A549 (cell line): ENCODE results near the gene HES1. TPM values are rescaled to one million over a fixed set of nuclear protein-coding genes. Genes with fewer than 3 reads are reported as not detected.
"Not testable (repeated sequence)": the region's sequence is repeated elsewhere in the genome, so short reads cannot be mapped to it uniquely, and the experiment has no call there.

Source experiments
- ATAC-seq, 2 experiments: fragments of 200-7000 bp in 1 of 2; fragments of >200 bp in 1 of 2; cut with Nextera tagmentation in 1 of 2; cut with Tn5 transposase in 1 of 2; 3 replicates each; pipeline versions ENCODE4 v1.8.0 to v1.9.1; 2018 to 2020; ENCODE audit warnings: mild to moderate bottlenecking in 1 of 2, moderate library complexity in 1 of 2
- CTCF ChIA-PET: fragments of 300-600 bp; sonication (Branson Sonifier 250); formaldehyde crosslinking; extraction: SDS; loops from one replicate; lab custom pipeline; 2021; ENCODE audit warnings: antibody characterized with exemption, inconsistent platforms; lab: Yijun Ruan, JAX
- POLR2A ChIA-PET: fragments of 350-600 bp; formaldehyde crosslinking; extraction: SDS; loops from one replicate; lab custom pipeline; 2021; ENCODE audit warnings: antibody characterized with exemption, inconsistent platforms; lab: Yijun Ruan, JAX
- DNase-seq, 2 experiments: peaks; one replicate each; pipeline versions ENCODE4 v3.0.0 to v3.0.0-alpha.2; 2011 to 2016; ENCODE audit warnings: low read depth in 1 of 2, low spot score in 1 of 2
- FAIRE-seq: peaks from 2 replicates; lab custom pipeline; 2011; peaks lifted over from hg19 to GRCh38; lab: Jason Lieb, UNC
- H3K27ac ChIP-seq, 2 experiments: fragments of >200 bp; sonication (Bioruptor Twin); formaldehyde crosslinking; 3 replicates each; pipeline ENCODE4 v1.5.1; 2016 to 2017
- H3K4me1 ChIP-seq: fragments of >200 bp; sonication (Bioruptor Twin); formaldehyde crosslinking; 3 replicates; pipeline ENCODE4 v1.6.1; 2016
- H3K4me2 ChIP-seq: fragments of >200 bp; sonication (Bioruptor Twin); formaldehyde crosslinking; 3 replicates; pipeline ENCODE4 v1.6.1; 2016
- H3K4me3 ChIP-seq: fragments of >200 bp; sonication (Bioruptor Twin); formaldehyde crosslinking; 3 replicates; pipeline ENCODE4 v1.5.1; 2016
- H3K9me3 ChIP-seq: fragments of >200 bp; sonication (Bioruptor Twin); formaldehyde crosslinking; 3 replicates; pipeline ENCODE4 v1.6.1; 2016
- CEBPB ChIP-seq, 2 experiments: fragments of >200 bp in 1 of 2; sonication (Bioruptor Twin) in 1 of 2; formaldehyde crosslinking in 1 of 2; IDR thresholded peaks; 2 replicates each; pipeline ENCODE4 v1.6.1; 2012 to 2016
- CHD4 ChIP-seq: fragments of 200-600 bp; sonication (generic); IDR thresholded peaks from 2 replicates; pipeline ENCODE4 v1.6.1; 2016; ENCODE audit warnings: antibody characterized with exemption, mild to moderate bottlenecking, borderline replicate concordance
- EP300 ChIP-seq, 2 experiments: fragments of >200 bp; sonication (Bioruptor Twin); formaldehyde crosslinking; IDR thresholded peaks; 2 replicates in 1 of 2; 3 replicates in 1 of 2; pipeline ENCODE4 v1.6.1; 2016 to 2017
- ESRRA ChIP-seq: fragments of 150-350 bp; IDR thresholded peaks from 2 replicates; pipeline ENCODE4 v1.6.1; 2014; ENCODE audit warnings: mild to moderate bottlenecking, low read length, borderline replicate concordance
- FOSL2 ChIP-seq, 2 experiments: fragments of 450-650 bp in 1 of 2; fragments of >200 bp in 1 of 2; sonication (Bioruptor Twin) in 1 of 2; formaldehyde crosslinking; IDR thresholded peaks; 2 replicates each; pipeline versions ENCODE4 v1.5.0 to v1.6.1; 2016 to 2020; ENCODE audit warnings: mild to moderate bottlenecking in 1 of 2, moderate library complexity in 1 of 2
- GATA3 ChIP-seq: IDR thresholded peaks from 2 replicates; pipeline ENCODE4 v1.6.1; 2012; ENCODE audit warnings: borderline replicate concordance
- HES2 ChIP-seq: fragments of >200 bp; sonication (Bioruptor Twin); formaldehyde crosslinking; IDR thresholded peaks from 2 replicates; pipeline ENCODE4 v1.6.1; 2016
- JUN ChIP-seq, 2 experiments: fragments of >200 bp; sonication (Bioruptor Twin); formaldehyde crosslinking; IDR thresholded peaks; 2 replicates in 1 of 2; 3 replicates in 1 of 2; pipeline ENCODE4 v1.6.1; 2016 to 2017
- JUNB ChIP-seq: fragments of >200 bp; sonication (Bioruptor Twin); formaldehyde crosslinking; IDR thresholded peaks from 2 replicates; pipeline ENCODE4 v1.6.1; 2016
- MAZ ChIP-seq: fragments of 150-350 bp; IDR thresholded peaks from 2 replicates; pipeline ENCODE4 v1.6.1; 2014; ENCODE audit warnings: antibody characterized with exemption, low read depth, low read length, borderline replicate concordance
- RCOR1 ChIP-seq: fragments of 150-350 bp; IDR thresholded peaks from 2 replicates; pipeline ENCODE4 v1.6.1; 2014; ENCODE audit warnings: antibody characterized with exemption, low read length, low read depth
- RNF2 ChIP-seq: fragments of 200-600 bp; sonication (generic); IDR thresholded peaks from 2 replicates; pipeline ENCODE4 v1.6.1; 2016; ENCODE audit warnings: low read depth, mild to moderate bottlenecking, antibody characterized with exemption, moderate library complexity, borderline replicate concordance
- SMC3 ChIP-seq: fragments of >200 bp; sonication (Bioruptor Twin); formaldehyde crosslinking; IDR thresholded peaks from 3 replicates; pipeline ENCODE4 v1.6.1; 2018; ENCODE audit warnings: inconsistent platforms
- SREBF2 ChIP-seq: fragments of 450-650 bp; IDR thresholded peaks from 2 replicates; pipeline ENCODE4 v1.6.1; 2014; ENCODE audit warnings: mild to moderate bottlenecking, moderate library complexity
- TFCP2L1 ChIP-seq: fragments of 250-450 bp; sonication (Bioruptor Pico); IDR thresholded peaks from 2 replicates; pipeline ENCODE4 v1.5.0; 2021; ENCODE audit warnings: mild to moderate bottlenecking
- TP53 ChIP-seq: fragments of 250-450 bp; sonication (Bioruptor Pico); IDR thresholded peaks from 2 replicates; pipeline ENCODE4 v1.5.0; 2021; ENCODE audit warnings: mild to moderate bottlenecking, moderate library complexity
- ZFP36 ChIP-seq: fragments of 450-650 bp; IDR thresholded peaks from 2 replicates; pipeline ENCODE4 v1.6.1; 2014; ENCODE audit warnings: borderline replicate concordance; ENCODE audit not compliant: partially characterized antibody
- ZNF302 ChIP-seq: fragments of 250-450 bp; sonication (Bioruptor Pico); IDR thresholded peaks from 2 replicates; pipeline ENCODE4 v1.9.0; 2021; ENCODE audit warnings: inconsistent platforms, mild to moderate bottlenecking, moderate library complexity
- WGBS: methylation state at CpG from one replicate; pipeline ENCODE4 v1.1.6; 2017; ENCODE audit errors: missing lambda C conversion rate; 5-methylcytosine and 5-hydroxymethylcytosine counted together
- polyA plus RNA-seq, 4 experiments: library from polyadenylated mRNA; depleted of rRNA in 3 of 4; stranded (reverse); fragments of >200 nt; fragmentation: RNase III in 1 of 4; extraction: RNeasy Plus Mini Kit Qiagen cat#74134 plus additional on column Dnase treatment in 1 of 4; gene quantifications; 2 replicates in 3 of 4; 3 replicates in 1 of 4; pipeline ENCODE4 v1.2.3, GENCODE V29; 2011 to 2017
- TF ChIP-seq, protein P1 (sequence below): fragments of 250-450 bp; sonication (Bioruptor Pico); IDR thresholded peaks from 2 replicates; pipeline ENCODE4 v1.5.0; 2021; ENCODE audit warnings: mild to moderate bottlenecking, moderate library complexity, borderline replicate concordance

The HES1 gene
- polyA plus RNA-seq, 2 of the 4 experiments (the other 2 are of a cell fraction), result 8.3 to 66.6 TPM

DNA sequence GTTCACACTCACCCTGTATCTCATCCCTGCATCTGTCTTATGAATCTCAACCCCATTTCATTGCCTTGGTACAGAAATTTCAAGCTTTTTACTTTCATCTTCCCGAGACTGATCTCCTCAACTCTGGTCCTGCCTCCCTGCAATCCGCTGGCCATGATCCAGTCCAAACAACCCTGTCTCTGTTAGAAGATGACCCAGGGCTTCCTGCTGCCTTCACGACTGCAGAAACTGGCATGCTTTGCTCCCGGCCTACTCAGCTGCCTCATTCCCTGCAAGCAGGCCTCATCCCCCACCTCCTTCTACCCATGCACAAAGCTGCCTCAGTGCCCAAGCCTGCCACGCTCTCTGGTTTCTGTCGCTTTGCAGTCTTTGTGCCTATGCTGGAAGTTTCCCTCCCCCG, 12.4 kb downstream of the HES1 start:
- TF ChIP-seq TP53 (CRISPR knock-in tag) (no peak), EP300 (IDR thresholded peaks at IDR 0.05) (no peak), TFCP2L1 (no peak), RCOR1 (no peak), HES2 (no peak), GATA3 (no peak), ZNF302 (CRISPR knock-in tag) (no peak), SMC3 (no peak), JUNB (no peak), JUN (IDR thresholded peaks at IDR 0.05) (no peak), SREBF2 (no peak), ESRRA (no peak), MAZ (no peak), ZFP36 (no peak), CHD4 (no peak)
- TF ChIP-seq, protein P1, sequence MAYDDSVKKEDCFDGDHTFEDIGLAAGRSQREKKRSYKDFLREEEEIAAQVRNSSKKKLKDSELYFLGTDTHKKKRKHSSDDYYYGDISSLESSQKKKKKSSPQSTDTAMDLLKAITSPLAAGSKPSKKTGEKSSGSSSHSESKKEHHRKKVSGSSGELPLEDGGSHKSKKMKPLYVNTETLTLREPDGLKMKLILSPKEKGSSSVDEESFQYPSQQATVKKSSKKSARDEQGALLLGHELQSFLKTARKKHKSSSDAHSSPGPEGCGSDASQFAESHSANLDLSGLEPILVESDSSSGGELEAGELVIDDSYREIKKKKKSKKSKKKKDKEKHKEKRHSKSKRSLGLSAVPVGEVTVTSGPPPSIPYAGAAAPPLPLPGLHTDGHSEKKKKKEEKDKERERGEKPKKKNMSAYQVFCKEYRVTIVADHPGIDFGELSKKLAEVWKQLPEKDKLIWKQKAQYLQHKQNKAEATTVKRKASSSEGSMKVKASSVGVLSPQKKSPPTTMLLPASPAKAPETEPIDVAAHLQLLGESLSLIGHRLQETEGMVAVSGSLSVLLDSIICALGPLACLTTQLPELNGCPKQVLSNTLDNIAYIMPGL (CRISPR knock-in tag), result no peak
- 47% methylated on average over 7 of the region's 7 CpGs for WGBS
- H3K4me2 ChIP-seq, result peak overlapping the region; percentile 44; the same call in 2 of the 3 replicates
- ChIA-PET POLR2A (no interaction called here), CTCF (interaction anchor here (1.8 to 1.9 kb wide), 2 partner anchors 167 to 368 kb away, joined by 4 to 5 read pairs; no protein-coding TSS in a partner anchor)
- H3K4me3 ChIP-seq, result no peak overlapping the region
- DNase-seq (no peak), FAIRE-seq (no peak), ATAC-seq (peak in 1 of 2 experiments; percentile 52; a peak in 1 of 6 replicates)
- H3K27ac ChIP-seq, result peak overlapping the region in 1 of 2 experiments; percentile 69; a peak in 4 of 6 replicates
- H3K4me1 ChIP-seq, result peaks cover 19% of the 10 kb centered on the region
- H3K9me3 ChIP-seq, result no peaks in the 10 kb centered on the region

DNA sequence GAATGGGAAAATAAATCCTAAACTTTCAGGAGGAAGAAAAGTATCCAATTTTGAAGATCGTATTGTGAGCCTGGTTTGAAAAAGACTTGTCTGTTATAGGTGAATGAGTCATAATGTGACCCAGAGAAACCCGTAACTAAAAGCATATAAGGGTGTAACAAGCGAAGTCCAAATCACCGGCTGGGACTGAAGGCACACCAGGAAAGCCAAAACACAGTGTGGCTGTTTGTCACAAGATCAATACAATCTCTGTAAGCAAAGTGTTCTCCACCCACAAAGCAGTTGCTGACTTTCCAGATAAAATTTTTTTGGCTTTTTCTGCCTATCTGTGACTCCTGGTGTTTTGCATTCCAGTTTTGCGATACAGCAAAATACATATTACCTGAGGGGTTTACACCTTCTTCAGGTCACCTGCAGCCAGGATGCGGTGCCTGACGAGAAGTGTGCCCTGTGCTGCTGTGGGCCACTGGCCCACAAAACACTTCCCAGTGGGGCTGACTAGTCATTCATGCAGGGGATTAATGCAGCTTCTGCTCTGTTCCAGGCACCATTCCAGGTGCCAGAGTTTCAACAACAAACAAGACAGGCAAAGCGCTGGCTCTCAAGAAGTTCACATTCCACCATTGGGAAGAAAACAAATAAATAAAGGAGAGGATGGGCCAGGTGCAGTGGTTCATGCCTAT, 14.4 kb downstream of the HES1 start:
- ATAC-seq, result no peak
- no peaks in the 10 kb centered on the region for H3K9me3 ChIP-seq
- TF ChIP-seq MAZ (no peak), RNF2 (no peak), FOSL2 (IDR thresholded peaks at IDR 0.05) (no peak), FOSL2 (CRISPR knock-in tag; IDR thresholded peaks at IDR 0.05) (peak; percentile 34; the same call in 1 of the 2 replicates), CEBPB (IDR thresholded peaks at IDR 0.05) (no peak)
- TF ChIP-seq, protein P1 (CRISPR knock-in tag), result no peak
- peak overlapping the region in 1 of 2 experiments; percentile 35; a peak in 1 of 6 replicates for H3K27ac ChIP-seq
- DNase-seq, result no peak
- WGBS, result 66% methylated on average over 8 of the region's 8 CpGs
- no peak for FAIRE-seq
- POLR2A ChIA-PET, result no interaction called here
- H3K4me1 ChIP-seq, result peaks cover 19% of the 10 kb centered on the region
- no peak overlapping the region for H3K4me3 ChIP-seq
- CTCF ChIA-PET, result no interaction called here
- H3K4me2 ChIP-seq, result peak overlapping the region; percentile 43; the same call in 2 of the 3 replicates

- DNase-seq, CTCF ChIA-PET, H3K4me3 ChIP-seq, ATAC-seq, POLR2A ChIA-PET, H3K9me3 ChIP-seq, FAIRE-seq, H3K27ac ChIP-seq: not testable (repeated sequence)
- H3K4me2 ChIP-seq, result 0 out of 3 replicates have a peak overlapping the region, but pooled peaks have one; percentile 43
- WGBS, result no CpG with 5 or more reads among the region's 2 CpGs
- H3K4me1 ChIP-seq, result peaks cover 19% of the 10 kb centered on the region
Measured at GRCh38 chr3:194150935-194151302, 15.0 kb downstream of the HES1 start.
